OCI-LY7 (cell line): ENCODE data around the gene LDHAL6B. TPM values are rescaled to one million over a fixed set of nuclear protein-coding genes. Genes with fewer than 3 reads are reported as not detected.

Experiments used
- BruUV-seq: library from RNA; stranded (reverse); fragments of 400-500 nt; replicated peaks from 2 replicates; lab custom pipeline; 2021; lab: Mats Ljungman, UMichigan
- CTCF ChIA-PET: fragments of 300-600 bp; sonication (Branson Sonifier 250); formaldehyde crosslinking; loops from one replicate; lab custom pipeline; 2022; ENCODE audit warnings: antibody characterized with exemption; ENCODE audit not compliant: unreplicated experiment; lab: Charles Lee
- POLR2A ChIA-PET: fragments of 300-600 bp; sonication (Branson Sonifier 250); formaldehyde crosslinking; loops from one replicate; lab custom pipeline; 2022; ENCODE audit warnings: antibody characterized with exemption; lab: Charles Lee
- DNase-seq: peaks from one replicate; pipeline ENCODE4 v3.0.0-alpha.2; 2015; ENCODE audit warnings: low spot score
- H2AFZ ChIP-seq: fragments of 200-600 bp; sonication (generic), shearing (Covaris generic); 2 replicates; pipeline ENCODE4 v1.6.1; 2014; ENCODE audit warnings: mild to moderate bottlenecking, antibody characterized with exemption, low read length, moderate library complexity
- H3K27ac ChIP-seq: fragments of 200-600 bp; sonication (generic); 2 replicates; pipeline ENCODE4 v1.5.1; 2014; ENCODE audit warnings: mixed run types, low read depth, mild to moderate bottlenecking, moderate library complexity, low read length, inconsistent platforms; ENCODE audit not compliant: poor library complexity, severe bottlenecking
- H3K36me3 ChIP-seq: fragments of 200-600 bp; sonication (generic); 2 replicates; pipeline ENCODE4 v1.6.1; 2014; ENCODE audit warnings: mild to moderate bottlenecking, antibody characterized with exemption, low read length, moderate library complexity, mixed read lengths; ENCODE audit not compliant: insufficient read depth
- H3K4me1 ChIP-seq: fragments of 200-600 bp; sonication (generic); 2 replicates; pipeline ENCODE4 v1.5.1; 2014; ENCODE audit warnings: mild to moderate bottlenecking, low read length; ENCODE audit not compliant: insufficient read depth, poor library complexity, severe bottlenecking
- H3K4me2 ChIP-seq: fragments of 200-600 bp; sonication (generic); 2 replicates; pipeline ENCODE4 v1.6.1; 2014; ENCODE audit warnings: mild to moderate bottlenecking, low read length
- H3K4me3 ChIP-seq: fragments of 200-600 bp; sonication (generic); 2 replicates; pipeline ENCODE4 v1.5.1; 2014; ENCODE audit warnings: mild to moderate bottlenecking, low read depth, low read length; ENCODE audit not compliant: poor library complexity, severe bottlenecking
- H3K79me2 ChIP-seq: fragments of 200-600 bp; sonication (generic); 2 replicates; pipeline ENCODE4 v1.6.1; 2016; ENCODE audit warnings: low read depth, mild to moderate bottlenecking, low read length, moderate library complexity, mixed read lengths; ENCODE audit not compliant: insufficient read depth
- H3K9me2 ChIP-seq: fragments of 200-600 bp; sonication (generic); 2 replicates; pipeline ENCODE4 v1.6.1; 2016; ENCODE audit warnings: mild to moderate bottlenecking, low read length, mixed read lengths; ENCODE audit not compliant: insufficient read depth
- H3K9me3 ChIP-seq: fragments of 200-600 bp; sonication (generic); 2 replicates; pipeline ENCODE4 v1.6.1; 2014; ENCODE audit warnings: mild to moderate bottlenecking, mixed run types, low read length, mixed read lengths
- H4K20me1 ChIP-seq: fragments of 200-600 bp; sonication (generic); 2 replicates; pipeline ENCODE4 v1.6.1; 2014; ENCODE audit warnings: mild to moderate bottlenecking, antibody characterized with exemption, low read length, moderate library complexity, mixed read lengths; ENCODE audit not compliant: insufficient read depth
- CTCF ChIP-seq: fragments of 200-600 bp; sonication (generic); conservative IDR thresholded peaks from 2 replicates; pipeline ENCODE4 v1.5.1; 2014; ENCODE audit warnings: mild to moderate bottlenecking, antibody characterized with exemption, low read length, moderate library complexity, mixed read lengths
- EZH2phosphoT487 ChIP-seq: fragments of 200-600 bp; sonication (generic); IDR thresholded peaks from 2 replicates; pipeline ENCODE4 v1.6.1; 2018; ENCODE audit warnings: low read depth, borderline replicate concordance, mild to moderate bottlenecking, mixed run types, antibody characterized with exemption, low read length, moderate library complexity, mixed read lengths
- intact Hi-C: fragments of 100-400 bp; cut with micrococcal nuclease; formaldehyde crosslinking; loops from one replicate; pipeline ENCODE4 v1.10.0; 2022; ENCODE audit not compliant: unreplicated experiment
- total RNA-seq, 2 experiments: library from RNA; depleted of rRNA in 1 of 2; stranded (reverse); fragments of >200 nt in 1 of 2; shearing (Covaris generic) in 1 of 2; gene quantifications; 2 replicates each; pipeline ENCODE4 v1.2.3, GENCODE V29; 2014 to 2022

Gene LDHAL6B
- total RNA-seq, 2 experiments from 2014 or later: 0.09 TPM; not detected in 1

- TF ChIP-seq CTCF (no peak), EZH2phosphoT487 (no peak)
- peaks cover 29% of the 10 kb centered on the region for H3K4me1 ChIP-seq
- H2AFZ ChIP-seq: no peak overlapping the region
- ChIA-PET POLR2A (interaction anchor here (0.6 to 0.8 kb wide), 2 partner anchors 45 to 268 kb away, joined by 3 to 4 read pairs; no protein-coding TSS in a partner anchor), CTCF (no interaction called here)
- no peaks in the 10 kb centered on the region for H3K9me3 ChIP-seq
- H3K9me2 ChIP-seq: no peaks in the 10 kb centered on the region
- BruUV-seq: no TSS peak
- H3K27ac ChIP-seq: no peak overlapping the region
- no peaks in the 10 kb centered on the region for H3K79me2 ChIP-seq
- DNase-seq: no peak
- no peak overlapping the region for H3K4me2 ChIP-seq
- H3K36me3 ChIP-seq: no peaks in the 10 kb centered on the region
- no peaks in the 10 kb centered on the region for H4K20me1 ChIP-seq
- H3K4me3 ChIP-seq: no peak overlapping the region
- intact Hi-C loops: no loop called here
These were observed 37.0 kb downstream of the LDHAL6B start for GRCh38 chr15:59243622-59244021.

GRCh38 chr15:59244337-59244736 lies 37.7 kb downstream of the LDHAL6B start:
- no peak for TF ChIP-seq CTCF
- Histone ChIP-seq H3K4me2 (no peak overlapping the region), H4K20me1 (no peaks in the 10 kb centered on the region), H3K4me3 (no peak overlapping the region), H3K79me2 (no peaks in the 10 kb centered on the region), H2AFZ (peak overlapping the region; percentile 14; the same call in 1 of the 2 replicates), H3K36me3 (no peaks in the 10 kb centered on the region), H3K4me1 (peaks cover 34% of the 10 kb centered on the region), H3K27ac (no peak overlapping the region), H3K9me3 (no peaks in the 10 kb centered on the region), H3K9me2 (no peaks in the 10 kb centered on the region)
- DNase-seq: no peak
- BruUV-seq: no TSS peak
- intact Hi-C loops: no loop called here
- ChIA-PET POLR2A (interaction anchor here (0.8 kb wide), 1 partner anchor 46 kb away, joined by 4 read pairs; no protein-coding TSS in a partner anchor), CTCF (interaction anchor here (1.1 kb wide), 1 partner anchor 284 kb away, joined by 3 read pairs; no protein-coding TSS in a partner anchor)

- intact Hi-C loops: loop anchor here (5.0 kb wide), 2 partner anchors 132 to 152 kb away; no protein-coding TSS in a partner anchor
These were observed 38.9 kb downstream of the LDHAL6B start for GRCh38 chr15:59245559-59245958.

More at GRCh38 chr15:59245559-59245958, 38.9 kb downstream of the LDHAL6B start:
- Histone ChIP-seq H3K4me2 (no peak overlapping the region), H2AFZ (peak overlapping the region; percentile 30; the same call in 1 of the 2 replicates), H3K4me1 (peaks cover 47% of the 10 kb centered on the region), H3K4me3 (no peak overlapping the region), H4K20me1 (no peaks in the 10 kb centered on the region), H3K79me2 (no peaks in the 10 kb centered on the region), H3K9me3 (no peaks in the 10 kb centered on the region), H3K9me2 (no peaks in the 10 kb centered on the region), H3K27ac (no peak overlapping the region), H3K36me3 (no peaks in the 10 kb centered on the region)
- no TSS peak for BruUV-seq
- ChIA-PET POLR2A (interaction anchor here (0.6 to 1.4 kb wide), 3 partner anchors 28 to 364 kb away, joined by 3 to 4 read pairs (median 3); no protein-coding TSS in a partner anchor), CTCF (no interaction called here)
- TF ChIP-seq EZH2phosphoT487: no peak
- TF ChIP-seq CTCF: no peak
- no peak for DNase-seq
